ENCODE measurements around the gene LRCH3. TPM values are rescaled to one million over a fixed set of nuclear protein-coding genes. Genes with fewer than 3 reads are reported as not detected.

The LRCH3 gene
- polyA plus RNA-seq, 2 of the 4 experiments (the other 2 are of a cell fraction): 14.2 to 44.6 TPM

DNA sequence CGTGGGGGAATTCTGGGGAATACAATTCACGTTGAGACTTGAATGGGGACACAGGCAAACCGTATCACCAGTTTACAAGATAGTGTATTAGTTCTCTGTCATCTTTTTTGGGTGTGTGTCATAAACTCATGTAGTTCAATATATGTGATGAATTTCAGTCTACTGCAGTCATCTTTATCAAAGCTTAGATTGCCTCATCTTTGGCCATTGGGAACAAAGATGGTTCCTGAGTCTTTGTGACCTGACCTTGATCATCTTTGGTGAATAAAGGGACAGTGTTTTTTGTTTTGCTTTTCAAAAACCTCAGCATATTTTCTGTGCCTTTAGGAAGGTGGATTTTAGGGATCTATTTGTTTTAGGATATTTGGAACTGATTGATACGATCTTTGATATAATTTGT lies 23.3 kb downstream of the LRCH3 start:
- ChIA-PET CTCF (no interaction called here), POLR2A (no interaction called here)
- H3K27ac ChIP-seq: no peak overlapping the region
- WGBS (ENCODE audit: missing lambda C conversion rate): 89% methylated on average over 4 of the region's 4 CpGs
- DNase-seq (ENCODE audit: low read depth in 1 of 2, low spot score in 1 of 2): no peak
- no peak for TF ChIP-seq KDM1A (IDR thresholded peaks at IDR 0.05; ENCODE audit: low read depth)
- TF ChIP-seq NPAS2 (CRISPR knock-in tag; IDR thresholded peaks at IDR 0.05; ENCODE audit: borderline replicate concordance): no peak
- no peak for TF ChIP-seq JUNB (IDR thresholded peaks at IDR 0.05)
- no peak for TF ChIP-seq SREBF2 (IDR thresholded peaks at IDR 0.05)
- no peak for TF ChIP-seq RAD21 (conservative IDR thresholded peaks at IDR 0.05 in 1 of 2, IDR thresholded peaks at IDR 0.05 in 1 of 2)
- no peak for TF ChIP-seq ZFP36 (IDR thresholded peaks at IDR 0.05; ENCODE audit: borderline replicate concordance, partially characterized antibody)
- TF ChIP-seq NFE2L2 (conservative IDR thresholded peaks at IDR 0.05; ENCODE audit: low read length): no peak
- TF ChIP-seq, protein P1, sequence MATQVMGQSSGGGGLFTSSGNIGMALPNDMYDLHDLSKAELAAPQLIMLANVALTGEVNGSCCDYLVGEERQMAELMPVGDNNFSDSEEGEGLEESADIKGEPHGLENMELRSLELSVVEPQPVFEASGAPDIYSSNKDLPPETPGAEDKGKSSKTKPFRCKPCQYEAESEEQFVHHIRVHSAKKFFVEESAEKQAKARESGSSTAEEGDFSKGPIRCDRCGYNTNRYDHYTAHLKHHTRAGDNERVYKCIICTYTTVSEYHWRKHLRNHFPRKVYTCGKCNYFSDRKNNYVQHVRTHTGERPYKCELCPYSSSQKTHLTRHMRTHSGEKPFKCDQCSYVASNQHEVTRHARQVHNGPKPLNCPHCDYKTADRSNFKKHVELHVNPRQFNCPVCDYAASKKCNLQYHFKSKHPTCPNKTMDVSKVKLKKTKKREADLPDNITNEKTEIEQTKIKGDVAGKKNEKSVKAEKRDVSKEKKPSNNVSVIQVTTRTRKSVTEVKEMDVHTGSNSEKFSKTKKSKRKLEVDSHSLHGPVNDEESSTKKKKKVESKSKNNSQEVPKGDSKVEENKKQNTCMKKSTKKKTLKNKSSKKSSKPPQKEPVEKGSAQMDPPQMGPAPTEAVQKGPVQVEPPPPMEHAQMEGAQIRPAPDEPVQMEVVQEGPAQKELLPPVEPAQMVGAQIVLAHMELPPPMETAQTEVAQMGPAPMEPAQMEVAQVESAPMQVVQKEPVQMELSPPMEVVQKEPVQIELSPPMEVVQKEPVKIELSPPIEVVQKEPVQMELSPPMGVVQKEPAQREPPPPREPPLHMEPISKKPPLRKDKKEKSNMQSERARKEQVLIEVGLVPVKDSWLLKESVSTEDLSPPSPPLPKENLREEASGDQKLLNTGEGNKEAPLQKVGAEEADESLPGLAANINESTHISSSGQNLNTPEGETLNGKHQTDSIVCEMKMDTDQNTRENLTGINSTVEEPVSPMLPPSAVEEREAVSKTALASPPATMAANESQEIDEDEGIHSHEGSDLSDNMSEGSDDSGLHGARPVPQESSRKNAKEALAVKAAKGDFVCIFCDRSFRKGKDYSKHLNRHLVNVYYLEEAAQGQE (IDR thresholded peaks at IDR 0.05): no peak
- no peak for TF ChIP-seq FOSL2 (IDR thresholded peaks at IDR 0.05)
- no peak for TF ChIP-seq FOSL2 (CRISPR knock-in tag; IDR thresholded peaks at IDR 0.05)
- TF ChIP-seq GATA3 (IDR thresholded peaks at IDR 0.05; ENCODE audit: borderline replicate concordance): no peak
- no peak for TF ChIP-seq ZNF302 (CRISPR knock-in tag; IDR thresholded peaks at IDR 0.05)
- TF ChIP-seq EP300 (IDR thresholded peaks at IDR 0.05): no peak
- TF ChIP-seq, protein P2, sequence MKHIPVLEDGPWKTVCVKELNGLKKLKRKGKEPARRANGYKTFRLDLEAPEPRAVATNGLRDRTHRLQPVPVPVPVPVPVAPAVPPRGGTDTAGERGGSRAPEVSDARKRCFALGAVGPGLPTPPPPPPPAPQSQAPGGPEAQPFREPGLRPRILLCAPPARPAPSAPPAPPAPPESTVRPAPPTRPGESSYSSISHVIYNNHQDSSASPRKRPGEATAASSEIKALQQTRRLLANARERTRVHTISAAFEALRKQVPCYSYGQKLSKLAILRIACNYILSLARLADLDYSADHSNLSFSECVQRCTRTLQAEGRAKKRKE (CRISPR knock-in tag; IDR thresholded peaks at IDR 0.05; ENCODE audit: low read depth): no peak
- TF ChIP-seq RNF2 (IDR thresholded peaks at IDR 0.05; ENCODE audit: borderline replicate concordance, low read depth): no peak
- no peak for TF ChIP-seq ESRRA (IDR thresholded peaks at IDR 0.05; ENCODE audit: borderline replicate concordance, low read length)
- TF ChIP-seq, protein P3, sequence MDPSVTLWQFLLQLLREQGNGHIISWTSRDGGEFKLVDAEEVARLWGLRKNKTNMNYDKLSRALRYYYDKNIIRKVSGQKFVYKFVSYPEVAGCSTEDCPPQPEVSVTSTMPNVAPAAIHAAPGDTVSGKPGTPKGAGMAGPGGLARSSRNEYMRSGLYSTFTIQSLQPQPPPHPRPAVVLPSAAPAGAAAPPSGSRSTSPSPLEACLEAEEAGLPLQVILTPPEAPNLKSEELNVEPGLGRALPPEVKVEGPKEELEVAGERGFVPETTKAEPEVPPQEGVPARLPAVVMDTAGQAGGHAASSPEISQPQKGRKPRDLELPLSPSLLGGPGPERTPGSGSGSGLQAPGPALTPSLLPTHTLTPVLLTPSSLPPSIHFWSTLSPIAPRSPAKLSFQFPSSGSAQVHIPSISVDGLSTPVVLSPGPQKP (IDR thresholded peaks at IDR 0.05; ENCODE audit: low read depth, low read length): no peak
- TF ChIP-seq ZSCAN20 (CRISPR knock-in tag; IDR thresholded peaks at IDR 0.05): no peak
- TF ChIP-seq CBX2 (IDR thresholded peaks at IDR 0.05; ENCODE audit: borderline replicate concordance, low read depth): no peak
- H3K9me3 ChIP-seq: no peaks in the 10 kb centered on the region
- H3K4me3 ChIP-seq: no peak overlapping the region
- FAIRE-seq: no peak
- ATAC-seq: no peak
- peaks cover 25% of the 10 kb centered on the region for H3K4me1 ChIP-seq
- H3K4me2 ChIP-seq: no peak overlapping the region

DNA sequence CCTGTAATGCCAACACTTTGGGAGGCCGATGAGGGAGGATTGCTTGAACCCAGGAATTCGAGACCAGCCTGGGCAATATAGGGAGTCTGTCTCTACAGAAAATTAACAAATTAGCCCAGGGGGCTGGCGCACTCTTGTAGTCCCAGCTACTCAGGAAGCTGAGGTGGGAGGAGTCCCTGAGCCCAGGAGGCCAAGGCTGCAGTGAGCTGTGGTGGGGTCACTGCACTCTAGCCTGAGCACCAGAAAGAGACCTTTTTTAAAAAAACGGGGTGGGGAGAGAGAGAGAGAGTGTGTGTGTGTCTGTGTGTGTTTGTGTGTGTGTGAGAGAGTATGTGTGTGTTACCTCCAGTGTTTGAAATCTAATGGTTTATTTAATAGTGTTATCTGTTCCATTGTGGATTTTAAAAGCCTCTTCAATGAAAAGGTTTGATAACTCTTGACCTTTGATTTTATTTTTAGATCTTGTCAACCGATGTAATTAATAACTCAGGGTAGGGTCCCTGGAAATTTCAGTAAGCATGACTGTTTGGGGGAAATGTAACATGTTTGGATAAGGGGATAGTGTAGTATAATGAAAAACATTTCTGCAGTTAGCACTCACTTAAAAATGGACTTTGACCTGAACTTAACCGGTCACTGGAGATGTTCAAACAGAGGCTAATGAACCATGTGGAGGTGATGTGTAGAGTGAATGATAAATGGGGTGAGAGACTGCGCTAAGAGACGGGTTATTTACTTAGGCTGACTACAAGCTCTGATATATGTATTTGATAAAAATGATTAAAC lies 29.7 kb downstream of the LRCH3 start:
- ATAC-seq: peak; percentile 83 to 89
- CTCF ChIA-PET: no interaction called here
- POLR2A ChIA-PET: no interaction called here
- peak; percentile 26 to 70 for DNase-seq (ENCODE audit: low read depth in 1 of 2, low spot score in 1 of 2)
- FAIRE-seq: no peak
- no peaks in the 10 kb centered on the region for H3K9me3 ChIP-seq
- no peak overlapping the region for H3K4me3 ChIP-seq
- 28% methylated on average over 8 of the region's 8 CpGs for WGBS (ENCODE audit: missing lambda C conversion rate)
- peak overlapping the region; percentile 69 for H3K4me2 ChIP-seq
- peaks cover 44% of the 10 kb centered on the region for H3K4me1 ChIP-seq
- peak overlapping the region; percentile 63 to 84 for H3K27ac ChIP-seq
- TF ChIP-seq, protein P4, sequence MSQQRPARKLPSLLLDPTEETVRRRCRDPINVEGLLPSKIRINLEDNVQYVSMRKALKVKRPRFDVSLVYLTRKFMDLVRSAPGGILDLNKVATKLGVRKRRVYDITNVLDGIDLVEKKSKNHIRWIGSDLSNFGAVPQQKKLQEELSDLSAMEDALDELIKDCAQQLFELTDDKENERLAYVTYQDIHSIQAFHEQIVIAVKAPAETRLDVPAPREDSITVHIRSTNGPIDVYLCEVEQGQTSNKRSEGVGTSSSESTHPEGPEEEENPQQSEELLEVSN (IDR thresholded peaks at IDR 0.05; ENCODE audit: borderline replicate concordance, low read depth): no peak
- no peak for TF ChIP-seq RAD21 (conservative IDR thresholded peaks at IDR 0.05 in 1 of 2, IDR thresholded peaks at IDR 0.05 in 1 of 2)
- peak; percentile 92 for TF ChIP-seq HOXB5 (CRISPR knock-in tag; IDR thresholded peaks at IDR 0.05)
- TF ChIP-seq EHF (CRISPR knock-in tag; IDR thresholded peaks at IDR 0.05): no peak
- no peak for TF ChIP-seq ZC3H11A (IDR thresholded peaks at IDR 0.05)
- TF ChIP-seq, protein P5, sequence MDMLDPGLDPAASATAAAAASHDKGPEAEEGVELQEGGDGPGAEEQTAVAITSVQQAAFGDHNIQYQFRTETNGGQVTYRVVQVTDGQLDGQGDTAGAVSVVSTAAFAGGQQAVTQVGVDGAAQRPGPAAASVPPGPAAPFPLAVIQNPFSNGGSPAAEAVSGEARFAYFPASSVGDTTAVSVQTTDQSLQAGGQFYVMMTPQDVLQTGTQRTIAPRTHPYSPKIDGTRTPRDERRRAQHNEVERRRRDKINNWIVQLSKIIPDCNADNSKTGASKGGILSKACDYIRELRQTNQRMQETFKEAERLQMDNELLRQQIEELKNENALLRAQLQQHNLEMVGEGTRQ (IDR thresholded peaks at IDR 0.05): no peak
- no peak for TF ChIP-seq ESRRA (IDR thresholded peaks at IDR 0.05; ENCODE audit: borderline replicate concordance, low read length)
- TF ChIP-seq FOSL2 (IDR thresholded peaks at IDR 0.05): no peak
- peak; percentile 27; the same call in 1 of the 2 replicates for TF ChIP-seq FOSL2 (CRISPR knock-in tag; IDR thresholded peaks at IDR 0.05)
- no peak for TF ChIP-seq ZNF302 (CRISPR knock-in tag; IDR thresholded peaks at IDR 0.05)
- no peak for TF ChIP-seq MAZ (IDR thresholded peaks at IDR 0.05; ENCODE audit: borderline replicate concordance, low read depth, low read length)
- 0 out of 2 replicates have a peak, but pooled peaks have one; percentile 32 for TF ChIP-seq MYC (IDR thresholded peaks at IDR 0.05; ENCODE audit: borderline replicate concordance, low read length)
- TF ChIP-seq, protein P6, sequence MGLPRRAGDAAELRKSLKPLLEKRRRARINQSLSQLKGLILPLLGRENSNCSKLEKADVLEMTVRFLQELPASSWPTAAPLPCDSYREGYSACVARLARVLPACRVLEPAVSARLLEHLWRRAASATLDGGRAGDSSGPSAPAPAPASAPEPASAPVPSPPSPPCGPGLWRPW (IDR thresholded peaks at IDR 0.05): no peak
- TF ChIP-seq, protein P7, sequence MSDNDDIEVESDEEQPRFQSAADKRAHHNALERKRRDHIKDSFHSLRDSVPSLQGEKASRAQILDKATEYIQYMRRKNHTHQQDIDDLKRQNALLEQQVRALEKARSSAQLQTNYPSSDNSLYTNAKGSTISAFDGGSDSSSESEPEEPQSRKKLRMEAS (IDR thresholded peaks at IDR 0.05): peak; percentile 33; the same call in 1 of the 2 replicates
- no peak for TF ChIP-seq SREBF2 (IDR thresholded peaks at IDR 0.05)
- 0 out of 5 replicates have a peak, but pooled peaks of 1 of the 2 experiments have one; percentile 18 for TF ChIP-seq JUN (IDR thresholded peaks at IDR 0.05)
- peak; percentile 85 for TF ChIP-seq GATA3 (IDR thresholded peaks at IDR 0.05; ENCODE audit: borderline replicate concordance)

Data from A549 (cell line).